GM10248 (cell line): ENCODE measurements around the gene MEF2C.
A peak's percentile ranks its signal among the peaks of the same experiment; 100 is the strongest.

Source experiments
- CTCF ChIA-PET: fragments of 300-600 bp; sonication (Branson Sonifier 250); formaldehyde crosslinking; extraction: SDS; loops from one replicate; lab custom pipeline; 2021; ENCODE audit warnings: antibody characterized with exemption; lab: Yijun Ruan, JAX
- POLR2A ChIA-PET: fragments of 350-650 bp; sonication (Branson Sonifier 250); formaldehyde crosslinking; extraction: SDS; loops from one replicate; lab custom pipeline; 2020; ENCODE audit warnings: antibody characterized with exemption; lab: Yijun Ruan, JAX
- DNase-seq: peaks from one replicate; pipeline ENCODE4 v3.0.0; 2012; ENCODE audit errors: extremely low spot score
- TF ChIP-seq, protein P1 (sequence below): IDR thresholded peaks from 2 replicates; pipeline ENCODE4 v1.5.1; 2012; ENCODE audit warnings: mild to moderate bottlenecking, low read depth; ENCODE audit errors: extremely low read depth, missing control alignments, control extremely low read depth

MEF2C gene

GRCh38 chr5:88878976-88879375, 4.0 kb downstream of the MEF2C start:
- CTCF ChIA-PET: no interaction called here
- DNase-seq: no peak
- POLR2A ChIA-PET: no interaction called here
- TF ChIP-seq, protein P1, sequence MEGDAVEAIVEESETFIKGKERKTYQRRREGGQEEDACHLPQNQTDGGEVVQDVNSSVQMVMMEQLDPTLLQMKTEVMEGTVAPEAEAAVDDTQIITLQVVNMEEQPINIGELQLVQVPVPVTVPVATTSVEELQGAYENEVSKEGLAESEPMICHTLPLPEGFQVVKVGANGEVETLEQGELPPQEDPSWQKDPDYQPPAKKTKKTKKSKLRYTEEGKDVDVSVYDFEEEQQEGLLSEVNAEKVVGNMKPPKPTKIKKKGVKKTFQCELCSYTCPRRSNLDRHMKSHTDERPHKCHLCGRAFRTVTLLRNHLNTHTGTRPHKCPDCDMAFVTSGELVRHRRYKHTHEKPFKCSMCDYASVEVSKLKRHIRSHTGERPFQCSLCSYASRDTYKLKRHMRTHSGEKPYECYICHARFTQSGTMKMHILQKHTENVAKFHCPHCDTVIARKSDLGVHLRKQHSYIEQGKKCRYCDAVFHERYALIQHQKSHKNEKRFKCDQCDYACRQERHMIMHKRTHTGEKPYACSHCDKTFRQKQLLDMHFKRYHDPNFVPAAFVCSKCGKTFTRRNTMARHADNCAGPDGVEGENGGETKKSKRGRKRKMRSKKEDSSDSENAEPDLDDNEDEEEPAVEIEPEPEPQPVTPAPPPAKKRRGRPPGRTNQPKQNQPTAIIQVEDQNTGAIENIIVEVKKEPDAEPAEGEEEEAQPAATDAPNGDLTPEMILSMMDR: peak; percentile 35

GRCh38 chr5:88877826-88878225, 5.2 kb downstream of the MEF2C start:
- TF ChIP-seq, protein P1: no peak
- CTCF ChIA-PET: no interaction called here
- POLR2A ChIA-PET: no interaction called here
- DNase-seq: no peak

DNA sequence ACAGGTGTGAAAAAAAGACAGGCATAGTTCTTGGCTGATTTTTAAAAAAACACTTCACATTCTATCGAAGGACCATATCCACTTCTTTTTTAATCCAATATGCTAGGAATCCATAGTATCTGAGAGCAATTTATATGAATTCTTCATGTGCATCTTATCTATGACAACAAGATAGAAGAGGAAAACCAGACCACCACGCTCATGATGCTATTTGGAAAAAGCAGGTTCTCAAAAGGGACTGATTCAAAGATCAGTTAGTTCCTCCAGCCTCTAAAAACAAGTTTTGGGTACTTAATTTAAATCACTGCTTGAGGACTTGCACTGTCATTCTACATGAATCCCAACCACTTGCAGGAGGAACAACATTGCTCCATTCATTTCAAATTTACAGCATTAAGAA, 6.3 kb downstream of the MEF2C start:
- CTCF ChIA-PET: interaction anchor here (1.8 kb wide), 1 partner anchor 40 kb away, joined by 3 read pairs; no protein-coding TSS in a partner anchor

GRCh38 chr5:88875341-88876234, 7.4 kb downstream of the MEF2C start:
- ChIA-PET POLR2A (interaction anchor here (0.6 kb wide), 2 partner anchors 56 to 368 kb away, joined by 3 to 4 read pairs; no protein-coding TSS in a partner anchor), CTCF (interaction anchor here (0.8 to 1.8 kb wide), 6 partner anchors 13 to 148 kb away, joined by 3 to 6 read pairs (median 3); no protein-coding TSS in a partner anchor)

More for the DNA sequence above, 6.3 kb downstream of the MEF2C start:
- no peak for DNase-seq
- POLR2A ChIA-PET: no interaction called here
- TF ChIP-seq, protein P1: no peak

DNA sequence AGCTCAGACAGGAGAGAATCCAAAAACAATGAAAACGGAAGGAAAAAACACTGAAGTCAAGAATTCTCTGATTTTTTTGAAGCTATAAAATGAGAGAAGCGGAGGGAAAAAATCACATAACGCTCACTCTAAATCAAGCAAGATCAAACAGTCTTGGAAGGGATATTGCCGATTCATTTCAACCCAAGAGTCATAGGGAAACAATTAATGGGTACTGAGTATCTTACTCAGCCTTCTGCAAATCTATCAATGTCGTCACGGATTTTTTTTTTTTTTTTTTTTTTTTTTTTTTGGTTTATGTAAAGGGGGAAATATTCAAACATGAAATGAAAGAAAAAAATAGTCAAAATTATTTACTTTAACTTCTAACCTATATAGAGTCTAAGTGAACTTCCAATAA, 9.5 kb downstream of the MEF2C start:
- TF ChIP-seq, protein P1: no peak
- DNase-seq: no peak
- CTCF ChIA-PET: no interaction called here
- POLR2A ChIA-PET: no interaction called here

More at GRCh38 chr5:88875341-88876234, 7.4 kb downstream of the MEF2C start:
- TF ChIP-seq, protein P1: no peak
- DNase-seq: no peak

- TF ChIP-seq, protein P1: no peak
- DNase-seq: no peak
- ChIA-PET POLR2A (no interaction called here), CTCF (no interaction called here)
Observed at GRCh38 chr5:88872971-88873370, 10.0 kb downstream of the MEF2C start.
